SJSA1 (cell line): Measurements from ENCODE around the gene LMBR1. TPM values are rescaled to one million over a fixed set of nuclear protein-coding genes. Genes with fewer than 3 reads are reported as not detected.

Experiments
- DNase-seq, 2 experiments: peaks; one replicate each; pipeline ENCODE4 v3.0.0-alpha.2; 2015 to 2020; ENCODE audit warnings: low spot score in 2 of 2, low read depth in 1 of 2
- H3K27ac ChIP-seq: fragments of 250-450 bp; sonication (Bioruptor Pico); 2 replicates; pipeline ENCODE4 v1.5.1; 2020; ENCODE audit warnings: mild to moderate bottlenecking, moderate library complexity
- H3K27me3 ChIP-seq: fragments of 250-450 bp; sonication (Bioruptor Pico); replicated peaks from 2 replicates; pipeline ENCODE4 v1.5.1; 2020; ENCODE audit warnings: mild to moderate bottlenecking, moderate library complexity
- H3K36me3 ChIP-seq: fragments of 250-450 bp; sonication (Bioruptor Pico); 2 replicates; pipeline ENCODE4 v1.5.1; 2020; ENCODE audit warnings: mild to moderate bottlenecking
- H3K4me1 ChIP-seq: fragments of 250-450 bp; sonication (Bioruptor Pico); replicated peaks from 2 replicates; pipeline ENCODE4 v1.6.1; 2021; ENCODE audit warnings: mild to moderate bottlenecking
- H3K4me3 ChIP-seq: fragments of 250-450 bp; sonication (Bioruptor Pico); 2 replicates; pipeline ENCODE4 v1.5.1; 2020; ENCODE audit warnings: mild to moderate bottlenecking
- H3K9me3 ChIP-seq: fragments of 250-450 bp; sonication (Bioruptor Pico); replicated peaks from 2 replicates; pipeline ENCODE4 v1.5.1; 2020; ENCODE audit warnings: mild to moderate bottlenecking
- total RNA-seq: library from RNA; depleted of rRNA; stranded (reverse); fragments of >200 nt; shearing (Covaris generic); gene quantifications from 2 replicates; pipeline ENCODE4 v1.2.3, GENCODE V29; 2014

Gene LMBR1
- total RNA-seq, 1 experiment from 2014 or later = 16.8 TPM

DNA sequence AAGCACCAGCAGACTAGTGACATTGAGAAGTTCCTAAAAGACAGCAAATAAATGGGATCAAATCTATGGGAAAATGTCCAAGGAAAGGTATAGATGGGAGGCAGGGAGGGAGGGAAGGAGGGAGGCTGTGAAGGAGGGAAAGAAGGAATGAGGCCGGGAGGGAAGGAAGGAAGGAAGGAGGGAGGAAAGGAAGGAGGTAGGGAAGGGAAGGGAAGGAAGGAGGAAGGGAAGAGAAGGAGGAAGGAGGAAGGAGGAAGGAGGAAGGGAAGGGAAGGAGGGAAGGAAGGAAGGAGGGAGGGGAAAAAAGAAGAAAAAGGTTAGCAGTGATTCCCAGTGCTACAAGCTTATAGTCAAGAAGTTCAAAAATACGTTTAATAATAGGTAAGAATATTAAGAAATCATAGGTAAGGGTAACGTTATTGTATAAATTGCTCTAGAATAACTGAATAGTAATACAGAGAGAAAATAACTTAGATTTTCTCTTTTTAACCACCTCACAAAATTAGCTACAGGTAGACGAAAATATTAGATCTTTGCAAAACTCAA lies 106.9 kb downstream of the LMBR1 start:
- H3K4me3 ChIP-seq = no peak overlapping the region
- H3K27ac ChIP-seq = no peak overlapping the region
- no peaks in the 10 kb centered on the region for H3K4me1 ChIP-seq
- DNase-seq = no peak
- H3K9me3 ChIP-seq = no peaks in the 10 kb centered on the region
- no peaks in the 10 kb centered on the region for H3K27me3 ChIP-seq
- H3K36me3 ChIP-seq = no peaks in the 10 kb centered on the region

DNA sequence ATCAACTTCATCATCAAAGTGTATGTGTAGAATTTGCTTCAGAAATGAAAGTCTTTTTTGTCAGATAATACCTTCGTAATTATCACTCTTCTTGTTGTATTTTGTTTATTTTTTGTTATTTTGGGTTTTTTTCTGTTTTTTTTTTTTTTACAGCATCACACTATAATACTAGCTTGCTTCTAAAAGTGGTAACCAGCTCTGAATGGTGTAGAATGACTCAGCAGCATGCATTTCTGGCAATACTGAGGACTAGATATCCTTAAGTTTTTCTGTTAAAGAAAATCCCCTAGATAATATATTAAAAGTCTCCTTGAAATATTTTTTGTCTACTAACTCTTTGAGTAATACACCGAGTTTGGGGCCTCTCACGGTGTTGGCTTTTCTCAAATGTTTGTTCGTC lies 109.1 kb downstream of the LMBR1 start:
- no peak overlapping the region for H3K4me3 ChIP-seq
- H3K27me3 ChIP-seq = no peaks in the 10 kb centered on the region
- DNase-seq = no peak
- no peaks in the 10 kb centered on the region for H3K36me3 ChIP-seq
- H3K9me3 ChIP-seq = no peaks in the 10 kb centered on the region
- no peaks in the 10 kb centered on the region for H3K4me1 ChIP-seq
- H3K27ac ChIP-seq = no peak overlapping the region

DNA sequence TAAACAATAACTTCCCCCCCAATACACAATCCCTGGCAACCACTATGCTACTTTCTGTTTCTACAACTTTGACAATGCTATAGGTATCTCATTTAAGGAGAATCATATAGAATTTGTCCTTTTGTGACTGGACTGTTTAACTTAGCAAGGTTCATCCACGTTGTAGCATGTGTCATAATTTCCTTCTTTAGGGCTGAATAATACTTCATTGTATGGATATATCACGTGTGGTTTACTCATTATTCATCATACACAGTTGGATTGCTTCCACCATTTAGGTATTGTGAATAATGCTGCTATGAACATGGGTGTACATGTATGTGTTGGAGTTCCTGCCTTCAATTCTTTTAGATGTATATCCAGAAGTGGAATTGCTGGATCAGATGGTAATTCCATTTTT lies 111.0 kb downstream of the LMBR1 start:
- Histone ChIP-seq H3K27ac (no peak overlapping the region), H3K36me3 (no peaks in the 10 kb centered on the region), H3K9me3 (no peaks in the 10 kb centered on the region), H3K27me3 (no peaks in the 10 kb centered on the region), H3K4me1 (no peaks in the 10 kb centered on the region), H3K4me3 (no peak overlapping the region)
- DNase-seq = no peak

DNA sequence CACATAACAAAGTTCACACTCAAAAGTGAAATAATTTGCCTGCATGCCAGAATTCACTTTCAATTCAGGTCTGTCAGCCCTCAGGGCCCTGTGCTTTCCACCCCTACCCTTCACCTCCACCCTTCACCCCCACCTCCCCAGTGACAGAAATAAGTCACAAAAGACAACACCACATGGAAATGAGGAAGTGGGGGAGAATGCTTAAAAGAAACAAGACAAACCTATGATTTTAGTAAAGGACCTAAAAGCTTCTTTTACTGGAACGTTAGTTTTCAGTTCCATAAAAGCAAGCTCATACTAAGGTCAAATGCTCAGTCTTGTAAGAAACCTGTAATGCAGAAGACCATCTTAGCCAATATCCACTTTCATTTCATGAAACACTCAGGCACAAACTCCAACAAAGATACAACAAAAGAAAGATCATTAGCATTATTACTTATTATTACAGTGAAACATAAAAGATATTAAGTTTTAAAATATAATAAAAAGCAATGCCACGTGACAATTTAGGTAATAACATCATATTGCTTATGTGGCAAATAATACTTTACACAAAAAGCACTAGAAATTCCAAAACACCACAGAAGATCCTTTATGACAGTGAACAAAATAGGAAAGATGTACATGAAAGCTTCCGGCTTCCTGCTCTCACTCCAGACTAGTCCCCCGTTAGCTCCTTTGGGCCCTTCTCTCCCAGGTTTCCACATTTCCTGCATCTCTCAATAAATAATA lies 112.1 kb downstream of the LMBR1 start:
- H3K27ac ChIP-seq = no peak overlapping the region
- H3K9me3 ChIP-seq = no peaks in the 10 kb centered on the region
- H3K4me1 ChIP-seq = no peaks in the 10 kb centered on the region

DNA sequence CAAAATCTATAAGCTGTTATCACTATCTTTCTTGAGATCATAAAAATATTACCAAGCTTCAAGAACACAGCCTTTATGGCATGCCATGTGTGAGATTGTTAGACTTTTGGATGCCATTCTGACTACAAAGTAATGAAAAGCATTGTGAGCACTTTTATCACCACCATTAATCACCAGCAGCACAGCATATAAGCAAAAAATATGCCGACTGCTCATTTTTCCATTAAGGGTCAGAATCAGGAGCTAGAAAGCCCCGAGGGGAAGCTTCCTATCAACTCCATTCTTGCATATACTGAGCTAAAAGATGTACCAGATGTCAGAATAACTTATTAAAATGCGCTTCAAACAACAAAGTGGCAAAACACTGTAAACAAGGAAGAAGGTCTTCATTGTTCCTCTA lies 114.3 kb downstream of the LMBR1 start:
- Histone ChIP-seq H3K4me1 (no peaks in the 10 kb centered on the region), H3K9me3 (no peaks in the 10 kb centered on the region), H3K36me3 (no peaks in the 10 kb centered on the region), H3K4me3 (no peak overlapping the region), H3K27me3 (no peaks in the 10 kb centered on the region), H3K27ac (no peak overlapping the region)
- DNase-seq = no peak

More for the DNA sequence above, 112.1 kb downstream of the LMBR1 start:
- H3K27me3 ChIP-seq = no peaks in the 10 kb centered on the region
- DNase-seq = no peak
- no peak overlapping the region for H3K4me3 ChIP-seq
- H3K36me3 ChIP-seq = no peaks in the 10 kb centered on the region

DNA sequence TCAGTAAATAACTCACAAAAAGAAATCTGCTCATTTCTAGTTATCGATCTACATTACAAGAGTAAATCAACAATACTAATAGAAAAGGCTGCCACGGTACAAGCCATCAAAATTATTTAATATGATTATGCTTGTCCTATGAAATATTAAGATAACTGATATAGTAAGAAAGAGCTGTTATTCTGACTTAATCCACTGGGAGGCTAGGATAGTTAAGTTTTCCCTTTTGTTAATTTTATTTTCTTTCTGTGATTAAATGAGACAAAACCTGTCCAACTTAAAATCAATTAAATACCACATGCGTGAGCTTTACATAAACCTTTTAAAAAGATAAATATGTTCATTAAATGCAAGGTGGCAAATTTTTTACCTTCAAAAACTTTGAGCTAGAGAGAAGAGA lies 114.8 kb downstream of the LMBR1 start:
- no peaks in the 10 kb centered on the region for H3K9me3 ChIP-seq
- DNase-seq = no peak
- no peak overlapping the region for H3K4me3 ChIP-seq
- H3K4me1 ChIP-seq = no peaks in the 10 kb centered on the region
- no peaks in the 10 kb centered on the region for H3K36me3 ChIP-seq
- no peak overlapping the region for H3K27ac ChIP-seq
- H3K27me3 ChIP-seq = no peaks in the 10 kb centered on the region

DNA sequence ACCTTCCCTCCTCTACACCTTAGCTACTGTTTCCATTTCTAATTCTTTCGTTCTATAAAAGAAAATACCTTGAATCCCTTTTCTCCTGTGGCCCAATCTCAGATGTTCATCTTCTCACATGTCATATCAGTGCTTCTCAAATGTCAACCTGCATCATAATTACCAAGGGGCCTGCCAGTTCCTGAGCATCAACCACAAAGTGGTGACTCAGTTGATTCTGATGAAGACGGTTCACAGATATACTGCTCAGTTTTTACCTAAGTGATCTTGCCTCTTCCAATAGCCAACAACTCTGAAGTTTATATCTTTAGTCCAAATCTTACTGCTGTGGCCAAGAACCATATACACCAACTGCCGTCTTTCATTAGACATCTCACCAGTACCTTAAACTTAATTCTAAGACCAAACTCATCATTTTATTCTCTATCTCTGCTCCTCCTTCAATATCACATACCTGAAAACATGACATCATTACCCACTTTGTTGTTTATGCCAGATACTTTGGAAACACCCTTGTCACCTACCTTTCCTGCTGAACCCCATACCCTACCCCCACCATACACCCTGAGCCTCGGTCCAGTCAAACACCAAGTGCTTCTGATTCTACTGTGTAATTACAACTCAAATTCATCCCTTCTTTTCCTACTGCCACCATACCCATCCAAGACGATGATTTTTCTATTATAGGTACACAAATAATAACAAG lies 115.5 kb downstream of the LMBR1 start:
- Histone ChIP-seq H3K4me3 (no peak overlapping the region), H3K9me3 (no peaks in the 10 kb centered on the region), H3K27me3 (no peaks in the 10 kb centered on the region), H3K36me3 (no peaks in the 10 kb centered on the region), H3K4me1 (no peaks in the 10 kb centered on the region), H3K27ac (no peak overlapping the region)
- no peak for DNase-seq

DNA sequence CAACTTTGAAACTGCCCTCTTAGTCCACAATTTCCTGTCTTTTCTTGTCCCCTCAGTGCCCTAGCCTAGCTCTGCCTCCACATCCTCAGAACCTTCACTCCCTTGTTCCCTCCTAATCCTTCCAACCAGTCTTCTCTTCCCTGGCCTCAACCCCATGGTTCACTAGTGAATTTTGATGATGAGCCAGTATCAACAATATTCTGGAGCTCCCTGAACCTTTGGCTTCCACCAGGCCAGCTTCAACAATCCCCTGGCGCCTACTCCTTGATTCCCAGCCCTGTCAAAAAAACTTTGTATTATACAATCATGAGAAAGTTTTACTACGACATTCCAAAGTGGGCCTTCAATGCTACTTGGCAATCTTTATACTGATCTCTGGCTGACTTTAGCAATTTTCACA lies 116.5 kb downstream of the LMBR1 start:
- H3K9me3 ChIP-seq = no peaks in the 10 kb centered on the region
- no peak overlapping the region for H3K4me3 ChIP-seq
- H3K27ac ChIP-seq = no peak overlapping the region
- DNase-seq = no peak
- H3K4me1 ChIP-seq = no peaks in the 10 kb centered on the region
- no peaks in the 10 kb centered on the region for H3K27me3 ChIP-seq
- H3K36me3 ChIP-seq = no peaks in the 10 kb centered on the region

DNA sequence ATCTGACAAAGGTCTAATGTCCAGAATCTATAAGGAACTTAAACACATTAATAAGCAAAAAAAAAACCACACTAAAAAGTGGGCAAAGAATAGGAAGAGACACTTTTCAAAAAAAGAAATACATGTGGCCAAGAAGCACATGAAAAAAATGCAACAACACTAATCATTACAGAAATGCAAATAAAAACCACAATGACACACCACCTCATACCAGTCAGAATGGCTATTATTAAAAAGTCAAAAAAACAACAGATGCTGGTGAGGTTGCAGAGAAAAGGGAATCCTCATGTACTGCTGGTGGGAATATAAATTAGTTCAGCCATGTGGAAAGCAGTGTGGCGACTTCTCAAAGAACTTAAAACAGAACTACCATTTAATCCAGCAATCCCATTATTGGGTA lies 119.0 kb downstream of the LMBR1 start:
- DNase-seq = no peak
- H3K36me3 ChIP-seq = no peaks in the 10 kb centered on the region
- no peaks in the 10 kb centered on the region for H3K9me3 ChIP-seq
- H3K27ac ChIP-seq = no peak overlapping the region
- H3K27me3 ChIP-seq = no peaks in the 10 kb centered on the region
- no peaks in the 10 kb centered on the region for H3K4me1 ChIP-seq
- H3K4me3 ChIP-seq = no peak overlapping the region

DNA sequence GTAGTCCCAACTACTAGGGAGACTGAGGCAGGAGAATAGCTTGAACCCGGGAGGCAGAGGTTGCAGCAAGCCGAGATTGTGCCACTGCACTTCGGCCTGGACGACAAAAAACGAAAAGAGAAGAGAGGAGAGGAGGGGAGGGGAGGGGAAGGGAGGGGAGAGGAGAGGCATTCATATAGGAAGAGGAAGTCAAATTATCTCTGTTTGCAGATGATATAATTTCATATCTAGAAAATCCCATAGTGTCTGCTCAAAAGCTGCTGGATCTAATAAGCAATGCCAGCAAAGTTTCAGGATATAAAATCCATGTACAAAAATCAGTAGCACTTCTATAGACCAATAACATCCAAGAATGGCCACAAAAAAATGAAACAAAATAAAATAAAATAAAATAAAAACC lies 120.3 kb downstream of the LMBR1 start:
- Histone ChIP-seq H3K36me3 (no peaks in the 10 kb centered on the region), H3K9me3 (no peaks in the 10 kb centered on the region), H3K4me3 (no peak overlapping the region), H3K27ac (no peak overlapping the region), H3K4me1 (no peaks in the 10 kb centered on the region), H3K27me3 (no peaks in the 10 kb centered on the region)
- no peak for DNase-seq

DNA sequence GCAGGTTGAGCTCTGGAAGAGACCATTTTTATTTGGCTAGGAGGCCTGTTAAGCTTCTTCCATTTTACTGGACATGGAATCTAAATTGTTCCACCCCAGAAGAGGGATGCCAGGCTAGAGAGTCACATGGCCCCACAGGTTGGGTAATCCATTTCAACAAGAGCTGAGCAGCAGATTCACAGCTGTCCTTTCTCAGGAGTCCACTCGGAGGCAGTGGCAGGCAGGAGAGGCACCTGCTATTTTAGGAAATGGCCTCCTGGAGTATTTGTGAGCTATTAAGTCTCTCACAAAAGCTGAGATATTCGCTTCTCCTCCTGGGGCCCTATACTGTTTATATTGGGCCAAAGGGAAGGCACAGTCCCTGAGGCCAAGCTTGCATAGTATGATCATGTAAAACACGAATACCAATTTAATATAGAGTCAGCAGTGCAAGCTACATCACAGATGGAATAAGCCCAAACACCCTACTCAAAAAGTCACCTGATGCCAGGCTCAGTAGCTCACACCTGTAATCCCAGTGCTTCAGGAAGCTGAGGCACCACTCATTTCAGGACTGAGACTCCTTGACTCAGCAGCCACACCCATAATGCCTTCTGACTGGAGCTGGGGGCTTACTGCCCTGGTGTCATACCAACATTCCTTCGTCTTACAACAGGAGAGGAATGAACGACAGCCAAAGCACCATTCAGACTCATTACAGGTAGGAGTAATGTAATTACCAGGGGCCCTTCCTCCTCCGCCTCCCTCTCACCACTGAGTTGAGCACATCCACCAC lies 124.1 kb downstream of the LMBR1 start:
- Histone ChIP-seq H3K9me3 (no peaks in the 10 kb centered on the region), H3K4me1 (no peaks in the 10 kb centered on the region), H3K36me3 (no peaks in the 10 kb centered on the region), H3K4me3 (no peak overlapping the region), H3K27me3 (no peaks in the 10 kb centered on the region), H3K27ac (no peak overlapping the region)
- no peak for DNase-seq

DNA sequence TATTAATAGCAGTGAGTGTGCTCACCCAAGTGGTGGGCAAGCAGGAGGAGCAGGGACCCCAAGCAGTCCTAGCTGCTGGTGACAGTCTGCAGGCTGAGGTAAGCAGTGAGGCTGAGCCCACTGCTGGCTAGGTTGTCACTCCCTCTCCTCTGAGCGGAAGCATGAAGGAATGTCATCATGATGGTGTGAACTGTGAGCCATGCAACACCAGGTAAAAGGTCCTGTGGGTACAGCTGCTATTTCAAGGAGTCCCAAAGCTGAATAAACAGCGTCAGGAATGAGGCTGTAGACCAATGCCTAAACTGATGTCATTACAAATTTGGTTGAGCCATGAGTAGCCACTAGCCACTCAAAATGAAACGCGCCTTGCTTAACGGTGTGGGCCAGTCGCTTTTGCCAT lies 126.3 kb downstream of the LMBR1 start:
- Histone ChIP-seq H3K4me1 (no peaks in the 10 kb centered on the region), H3K4me3 (no peak overlapping the region), H3K9me3 (no peaks in the 10 kb centered on the region), H3K36me3 (no peaks in the 10 kb centered on the region), H3K27ac (no peak overlapping the region), H3K27me3 (no peaks in the 10 kb centered on the region)
- no peak for DNase-seq

DNA sequence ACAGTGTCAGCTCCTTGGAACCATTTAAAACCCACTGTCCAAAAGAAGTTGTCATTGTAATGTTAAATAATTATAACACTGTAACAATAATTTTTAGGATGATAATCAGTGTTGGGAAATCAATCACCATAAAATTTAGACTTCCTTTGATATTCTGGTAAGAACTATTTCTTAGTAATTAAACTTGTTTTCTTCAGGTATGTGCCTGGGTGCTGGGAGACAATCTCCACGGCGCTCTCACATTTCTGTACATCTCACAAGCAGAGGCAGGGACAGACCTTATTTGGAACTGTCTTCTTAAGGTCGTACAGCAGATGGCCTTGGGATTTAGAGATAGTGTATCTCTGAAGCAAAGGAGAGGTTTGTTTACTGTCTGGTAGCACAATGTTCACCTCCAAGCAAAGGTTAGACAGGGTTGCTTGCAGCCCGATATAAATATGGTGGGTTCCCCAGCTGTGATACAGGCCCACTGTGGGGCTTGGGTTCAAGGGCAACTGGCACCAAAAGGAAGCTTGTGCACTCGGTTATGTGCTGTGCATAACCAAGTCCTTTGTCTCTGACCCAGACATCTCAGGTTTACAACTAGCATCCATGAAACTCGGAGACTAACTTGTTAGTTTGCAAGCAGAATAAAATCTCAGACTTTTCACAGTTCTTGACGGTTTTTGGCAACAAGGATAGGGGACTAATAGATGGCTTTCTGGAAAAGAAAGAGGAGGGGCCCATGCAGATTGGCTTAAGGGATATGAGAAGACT lies 126.9 kb downstream of the LMBR1 start:
- DNase-seq = no peak
- no peaks in the 10 kb centered on the region for H3K27me3 ChIP-seq
- no peak overlapping the region for H3K27ac ChIP-seq
- H3K9me3 ChIP-seq = no peaks in the 10 kb centered on the region
- H3K4me3 ChIP-seq = no peak overlapping the region
- no peaks in the 10 kb centered on the region for H3K36me3 ChIP-seq
- H3K4me1 ChIP-seq = no peaks in the 10 kb centered on the region
